Upper lobe of left lung (tissue), 6 donors: ENCODE results near the gene DENND5A. TPM values are rescaled to one million over a fixed set of nuclear protein-coding genes. Genes with fewer than 3 reads are reported as not detected.
A peak's percentile ranks its signal among the peaks of the same experiment; 100 is the strongest.

ENCODE experiments used
- ATAC-seq, 2 donors: fragments of 200-7000 bp; cut with Tn5 transposase; one replicate each; pipeline ENCODE4 v1.9.1; 2022; ENCODE audit warnings: mild to moderate bottlenecking in 2 of 2, moderate library complexity in 2 of 2; ENCODE audit not compliant: low FRiP score in 2 of 2
- DNase-seq, 2 donors: peaks; one replicate each; pipeline ENCODE4 v3.0.0-alpha.2; 2019 to 2020
- H3K27ac ChIP-seq, 4 donors: fragments of 200-600 bp; sonication (generic); one replicate each; pipeline ENCODE4 v1.5.1; 2016 to 2019
- H3K27me3 ChIP-seq, 4 donors: fragments of 200-600 bp; sonication (generic); one replicate each; pipeline ENCODE4 v1.5.1; 2017 to 2019
- H3K36me3 ChIP-seq, 4 donors: fragments of 200-600 bp; sonication (generic); one replicate each; pipeline ENCODE4 v1.5.1; 2016 to 2019
- H3K4me1 ChIP-seq, 4 donors: fragments of 200-600 bp; sonication (generic); one replicate each; pipeline ENCODE4 v1.5.1; 2018 to 2019
- H3K4me3 ChIP-seq, 4 donors: fragments of 200-600 bp; sonication (generic); one replicate each; pipeline ENCODE4 v1.5.1; 2017 to 2019; ENCODE audit warnings: mild to moderate bottlenecking in 2 of 4, moderate library complexity in 1 of 4
- H3K9me3 ChIP-seq, 4 donors: fragments of 200-600 bp; sonication (generic); one replicate each; pipeline ENCODE4 v1.5.1; 2018 to 2019
- EP300 ChIP-seq, 4 donors: sonication (generic); formaldehyde crosslinking; IDR thresholded peaks; one replicate each; pipeline ENCODE4 v1.5.1; 2017; ENCODE audit warnings: antibody characterized with exemption in 4 of 4, control low read depth in 2 of 4
- POLR2A ChIP-seq, 4 donors: fragments of 450-650 bp; IDR thresholded peaks; one replicate each; pipeline ENCODE4 v1.5.1; 2016 to 2017; ENCODE audit warnings: antibody characterized with exemption in 4 of 4, mild to moderate bottlenecking in 2 of 4
- POLR2AphosphoS5 ChIP-seq, 2 donors: sonication (generic); formaldehyde crosslinking; IDR thresholded peaks; one replicate each; pipeline ENCODE4 v1.5.1; 2017; ENCODE audit warnings: antibody characterized with exemption in 2 of 2
- WGBS, 2 donors: methylation state at CpG; one replicate each; pipeline ENCODE4 v1.1.5; 2017 to 2018; 5-methylcytosine and 5-hydroxymethylcytosine counted together
- total RNA-seq, 6 donors: library from RNA; depleted of rRNA in 4 of 6; stranded (reverse); fragments of >200 nt in 4 of 6; gene quantifications; one replicate each; pipeline versions ENCODE4 v1.1.0 to v1.2.1, GENCODE V29; 2016 to 2021
- TF ChIP-seq, protein P1 (sequence below), 6 experiments: fragments of 450-650 bp in 4 of 6; fragments of 200-600 bp in 2 of 6; sonication (generic) in 2 of 6; IDR thresholded peaks; one replicate each; pipeline ENCODE4 v1.5.1; 2016 to 2019; ENCODE audit warnings: antibody characterized with exemption in 6 of 6
- donor health status: DM: no; HTN: no; CAD: no; lungs with moderate emphysema.
- donor health status: DM: no; HTN: yes; CAD: no; lungs with severe emphysema.

The DENND5A gene
- total RNA-seq, 6 donors from 2014 or later, result 84.4 to 159 (median 98.8) TPM

DNA sequence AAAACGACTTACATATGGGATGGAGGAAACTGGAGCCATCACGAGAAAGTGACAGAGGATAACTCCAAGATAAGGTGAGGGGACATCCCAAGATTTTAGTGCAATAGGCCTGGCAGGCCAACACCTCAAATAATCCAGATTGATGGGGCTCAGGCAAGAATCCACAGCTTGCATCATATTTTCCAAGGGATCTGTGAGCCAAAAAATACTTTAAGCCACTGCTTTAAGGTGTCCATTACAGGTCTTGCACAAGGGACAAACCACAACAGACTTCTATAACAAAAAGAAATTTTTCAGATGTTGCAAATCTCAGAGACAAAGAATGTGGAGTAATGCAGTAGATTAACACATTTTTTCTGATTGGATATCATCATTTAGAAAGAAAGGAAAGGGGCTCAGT lies 45.6 kb downstream of the DENND5A start:
- H3K9me3 ChIP-seq, result no peaks in the 10 kb centered on the region
- 46 to 51% methylated on average over 2 of the region's 2 CpGs for WGBS, 2 donors
- no peaks in the 10 kb centered on the region for H3K36me3 ChIP-seq
- ATAC-seq (peak in 1 of 2 donors; percentile 70), DNase-seq (no peak)
- no peak overlapping the region for H3K4me3 ChIP-seq
- no peak overlapping the region for H3K27ac ChIP-seq
- H3K27me3 ChIP-seq, result no peaks in the 10 kb centered on the region
- peaks cover 0 to 10% (median 6%) of the 10 kb centered on the region in 4 donors for H3K4me1 ChIP-seq
- TF ChIP-seq, protein P1, sequence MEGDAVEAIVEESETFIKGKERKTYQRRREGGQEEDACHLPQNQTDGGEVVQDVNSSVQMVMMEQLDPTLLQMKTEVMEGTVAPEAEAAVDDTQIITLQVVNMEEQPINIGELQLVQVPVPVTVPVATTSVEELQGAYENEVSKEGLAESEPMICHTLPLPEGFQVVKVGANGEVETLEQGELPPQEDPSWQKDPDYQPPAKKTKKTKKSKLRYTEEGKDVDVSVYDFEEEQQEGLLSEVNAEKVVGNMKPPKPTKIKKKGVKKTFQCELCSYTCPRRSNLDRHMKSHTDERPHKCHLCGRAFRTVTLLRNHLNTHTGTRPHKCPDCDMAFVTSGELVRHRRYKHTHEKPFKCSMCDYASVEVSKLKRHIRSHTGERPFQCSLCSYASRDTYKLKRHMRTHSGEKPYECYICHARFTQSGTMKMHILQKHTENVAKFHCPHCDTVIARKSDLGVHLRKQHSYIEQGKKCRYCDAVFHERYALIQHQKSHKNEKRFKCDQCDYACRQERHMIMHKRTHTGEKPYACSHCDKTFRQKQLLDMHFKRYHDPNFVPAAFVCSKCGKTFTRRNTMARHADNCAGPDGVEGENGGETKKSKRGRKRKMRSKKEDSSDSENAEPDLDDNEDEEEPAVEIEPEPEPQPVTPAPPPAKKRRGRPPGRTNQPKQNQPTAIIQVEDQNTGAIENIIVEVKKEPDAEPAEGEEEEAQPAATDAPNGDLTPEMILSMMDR (IDR thresholded peaks at IDR 0.05), result no peak
- TF ChIP-seq EP300 (IDR thresholded peaks at IDR 0.05) (no peak), POLR2AphosphoS5 (IDR thresholded peaks at IDR 0.05) (no peak), POLR2A (IDR thresholded peaks at IDR 0.05) (no peak)

DNA sequence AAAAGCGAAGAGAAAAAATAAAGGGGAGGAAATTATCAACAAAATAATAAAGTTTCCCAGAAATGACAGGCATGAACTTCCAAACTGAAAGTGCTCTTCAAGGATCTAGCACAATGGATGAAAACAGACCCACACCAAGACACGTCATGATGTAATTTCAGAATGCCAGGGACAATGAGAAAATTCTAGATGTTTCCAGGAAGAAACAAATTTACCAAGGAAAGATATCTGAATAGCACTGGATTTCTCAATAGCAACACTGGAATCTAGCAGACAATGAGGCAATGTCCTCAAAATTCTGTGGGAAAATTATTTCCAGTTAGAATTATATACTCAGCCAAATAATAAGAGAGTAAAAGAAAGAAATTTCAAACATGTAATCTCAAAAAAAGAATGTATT lies 46.0 kb downstream of the DENND5A start:
- H3K36me3 ChIP-seq, result no peaks in the 10 kb centered on the region
- H3K27me3 ChIP-seq, result no peaks in the 10 kb centered on the region
- 82 to 90% methylated on average over 2 of the region's 2 CpGs for WGBS, 2 donors
- peaks cover 0 to 11% (median 6%) of the 10 kb centered on the region in 4 donors for H3K4me1 ChIP-seq
- TF ChIP-seq EP300 (IDR thresholded peaks at IDR 0.05), result no peak
- TF ChIP-seq POLR2AphosphoS5 (IDR thresholded peaks at IDR 0.05), result no peak
- TF ChIP-seq POLR2A (IDR thresholded peaks at IDR 0.05), result no peak
- TF ChIP-seq, protein P1 (IDR thresholded peaks at IDR 0.05), result no peak
- H3K27ac ChIP-seq, result no peak overlapping the region
- H3K4me3 ChIP-seq, result no peak overlapping the region
- DNase-seq (no peak), ATAC-seq (peak in 1 of 2 donors; percentile 78)
- H3K9me3 ChIP-seq, result no peaks in the 10 kb centered on the region

DNA sequence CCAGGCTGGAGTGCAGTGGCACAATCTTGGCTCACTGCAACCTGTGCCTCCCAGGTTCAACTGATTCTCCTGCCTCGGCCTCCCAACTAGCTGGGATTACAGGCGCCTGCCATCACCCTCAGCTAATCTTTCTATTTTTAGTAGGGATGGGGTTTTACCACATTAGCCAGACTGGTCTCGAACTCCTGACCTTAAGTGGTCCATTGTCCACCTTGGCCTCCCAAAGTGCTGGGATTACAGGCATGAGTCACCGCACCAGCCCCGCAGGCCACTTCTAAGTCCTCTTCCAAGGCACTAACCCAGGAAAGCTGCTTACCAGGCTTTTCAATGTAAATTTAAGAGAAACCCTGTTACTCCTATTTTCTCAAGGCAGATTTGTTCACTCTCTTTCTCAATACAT lies 50.4 kb downstream of the DENND5A start:
- no peak overlapping the region for H3K4me3 ChIP-seq
- TF ChIP-seq EP300 (IDR thresholded peaks at IDR 0.05) (no peak), POLR2A (IDR thresholded peaks at IDR 0.05) (no peak), POLR2AphosphoS5 (IDR thresholded peaks at IDR 0.05) (no peak)
- TF ChIP-seq, protein P1 (IDR thresholded peaks at IDR 0.05), result no peak
- no peaks in the 10 kb centered on the region for H3K9me3 ChIP-seq
- no peak for DNase-seq
- ATAC-seq, result no peak
- no peak overlapping the region for H3K27ac ChIP-seq
- H3K36me3 ChIP-seq, result no peaks in the 10 kb centered on the region
- 85 to 90% methylated on average over 5 of the region's 5 CpGs for WGBS, 2 donors
- peaks cover 8 to 22% (median 13%) of the 10 kb centered on the region in 4 donors for H3K4me1 ChIP-seq
- no peaks in the 10 kb centered on the region for H3K27me3 ChIP-seq

DNA sequence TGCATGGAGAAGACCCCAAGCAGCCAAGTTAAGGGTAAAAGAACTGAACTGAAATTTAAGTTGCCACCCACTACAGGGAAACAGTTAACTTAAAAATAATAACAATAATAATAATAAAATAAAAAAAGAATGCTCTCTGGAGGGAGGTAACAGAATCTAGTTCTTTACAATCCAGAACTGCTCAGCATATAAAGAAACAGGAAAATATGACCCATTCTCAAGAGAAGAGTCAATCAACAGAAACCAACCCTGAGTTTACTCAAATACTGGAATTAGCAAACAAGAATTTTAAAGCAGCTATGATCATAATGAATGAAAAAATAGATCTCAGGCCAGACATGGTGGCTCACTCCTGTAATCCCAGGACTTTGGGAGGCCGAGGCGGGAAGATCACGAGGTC lies 53.8 kb downstream of the DENND5A start:
- no peaks in the 10 kb centered on the region for H3K27me3 ChIP-seq
- no peak overlapping the region for H3K4me3 ChIP-seq
- DNase-seq, result no peak
- ATAC-seq, result no peak
- WGBS, 2 donors, result 97 to 100% methylated on average over 3 of the region's 3 CpGs
- no peaks in the 10 kb centered on the region for H3K9me3 ChIP-seq
- H3K27ac ChIP-seq, result no peak overlapping the region
- H3K4me1 ChIP-seq, result peaks cover 8 to 22% (median 12%) of the 10 kb centered on the region in 4 donors
- no peaks in the 10 kb centered on the region for H3K36me3 ChIP-seq
- no peak for TF ChIP-seq POLR2AphosphoS5 (IDR thresholded peaks at IDR 0.05)
- TF ChIP-seq, protein P1 (IDR thresholded peaks at IDR 0.05), result no peak

DNA sequence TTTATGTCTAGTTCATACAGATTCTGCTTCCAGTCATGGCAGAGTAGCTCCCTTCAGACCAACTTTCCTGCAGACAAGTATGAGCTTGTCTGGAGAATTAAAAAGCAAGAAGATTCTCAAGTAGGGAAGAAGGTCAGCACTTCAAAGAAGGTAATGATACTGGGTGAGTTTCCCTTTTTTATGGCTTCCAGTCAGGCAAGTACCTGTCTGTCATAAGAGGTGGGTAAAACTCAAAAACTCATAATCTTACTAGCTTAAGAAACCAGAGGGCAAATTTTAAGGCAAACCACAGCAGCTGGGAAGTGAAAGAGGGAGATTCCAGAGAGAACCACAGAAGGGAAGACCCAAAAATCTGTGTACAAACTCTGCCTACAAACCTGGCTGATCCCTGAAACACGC lies 54.2 kb downstream of the DENND5A start:
- H3K9me3 ChIP-seq, result no peaks in the 10 kb centered on the region
- no peaks in the 10 kb centered on the region for H3K36me3 ChIP-seq
- peaks cover 8 to 22% (median 12%) of the 10 kb centered on the region in 4 donors for H3K4me1 ChIP-seq
- 89 to 100% methylated on average over 1 of the region's 1 CpG for WGBS, 2 donors
- no peak overlapping the region for H3K4me3 ChIP-seq
- no peak for TF ChIP-seq EP300 (IDR thresholded peaks at IDR 0.05)
- TF ChIP-seq, protein P1 (IDR thresholded peaks at IDR 0.05), result no peak
- no peak for TF ChIP-seq POLR2AphosphoS5 (IDR thresholded peaks at IDR 0.05)
- no peak for TF ChIP-seq POLR2A (IDR thresholded peaks at IDR 0.05)
- no peaks in the 10 kb centered on the region for H3K27me3 ChIP-seq
- ATAC-seq, result no peak
- no peak for DNase-seq
- no peak overlapping the region for H3K27ac ChIP-seq
